ENCODE measurements around the gene RFFL. TPM values are rescaled to one million over a fixed set of nuclear protein-coding genes. Genes with fewer than 3 reads are reported as not detected.

Gene RFFL
- total RNA-seq, 1 experiment from 2014 or later = 37.7 TPM

DNA sequence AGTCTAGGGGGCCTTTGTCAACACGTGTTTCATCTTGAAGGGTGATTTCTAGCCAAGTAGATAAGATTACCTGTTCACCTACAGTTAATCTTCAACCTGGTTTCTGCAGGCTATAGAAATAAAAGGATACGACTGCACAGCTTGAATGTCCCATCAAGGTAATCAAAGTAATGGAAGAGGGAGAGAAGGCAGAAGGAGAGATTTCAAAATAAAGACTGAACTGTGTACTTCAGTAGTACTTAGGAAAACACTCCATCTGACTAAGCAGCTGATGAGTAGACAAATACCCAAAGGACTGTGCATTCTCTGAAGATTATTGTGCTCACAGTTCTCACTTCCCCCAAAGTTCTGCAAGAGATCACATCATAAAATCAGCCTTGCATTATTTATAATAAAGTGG is 5.8 kb upstream of the RFFL start:
- CTCF ChIA-PET = no interaction called here
- POLR2A ChIA-PET (ENCODE audit: unreplicated experiment) = no interaction called here
- Histone ChIP-seq H3K79me2 (ENCODE audit: low read length) (peaks cover 97% of the 10 kb centered on the region), H2AFZ (ENCODE audit: low read length) (no peak overlapping the region), H4K20me1 (ENCODE audit: low read length) (no peaks in the 10 kb centered on the region), H3K4me2 (ENCODE audit: low read length) (no peak overlapping the region), H3K9ac (ENCODE audit: low read length) (no peak overlapping the region), H3K36me3 (ENCODE audit: low read depth, low read length) (peaks cover 16% of the 10 kb centered on the region), H3K4me1 (ENCODE audit: insufficient read depth, low read length) (peaks cover 23% of the 10 kb centered on the region), H3K4me3 (ENCODE audit: low read length) (no peak overlapping the region), H3K27ac (ENCODE audit: low read length) (no peak overlapping the region), H3K27me3 (ENCODE audit: low read length) (no peaks in the 10 kb centered on the region), H3K9me2 (replicated peaks; ENCODE audit: low read length) (no peaks in the 10 kb centered on the region), H3F3A (ENCODE audit: low read length, unreplicated experiment) (peaks cover 2% of the 10 kb centered on the region), H3K9me3 (ENCODE audit: low read length) (no peaks in the 10 kb centered on the region)
- no peak for TF ChIP-seq EZH2 (IDR thresholded peaks at IDR 0.05; ENCODE audit: low read length, unreplicated experiment)
- no peak for TF ChIP-seq EZH2phosphoT487 (IDR thresholded peaks at IDR 0.05; ENCODE audit: borderline replicate concordance, low read length)
- TF ChIP-seq, protein P1, sequence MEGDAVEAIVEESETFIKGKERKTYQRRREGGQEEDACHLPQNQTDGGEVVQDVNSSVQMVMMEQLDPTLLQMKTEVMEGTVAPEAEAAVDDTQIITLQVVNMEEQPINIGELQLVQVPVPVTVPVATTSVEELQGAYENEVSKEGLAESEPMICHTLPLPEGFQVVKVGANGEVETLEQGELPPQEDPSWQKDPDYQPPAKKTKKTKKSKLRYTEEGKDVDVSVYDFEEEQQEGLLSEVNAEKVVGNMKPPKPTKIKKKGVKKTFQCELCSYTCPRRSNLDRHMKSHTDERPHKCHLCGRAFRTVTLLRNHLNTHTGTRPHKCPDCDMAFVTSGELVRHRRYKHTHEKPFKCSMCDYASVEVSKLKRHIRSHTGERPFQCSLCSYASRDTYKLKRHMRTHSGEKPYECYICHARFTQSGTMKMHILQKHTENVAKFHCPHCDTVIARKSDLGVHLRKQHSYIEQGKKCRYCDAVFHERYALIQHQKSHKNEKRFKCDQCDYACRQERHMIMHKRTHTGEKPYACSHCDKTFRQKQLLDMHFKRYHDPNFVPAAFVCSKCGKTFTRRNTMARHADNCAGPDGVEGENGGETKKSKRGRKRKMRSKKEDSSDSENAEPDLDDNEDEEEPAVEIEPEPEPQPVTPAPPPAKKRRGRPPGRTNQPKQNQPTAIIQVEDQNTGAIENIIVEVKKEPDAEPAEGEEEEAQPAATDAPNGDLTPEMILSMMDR (conservative IDR thresholded peaks at IDR 0.05; ENCODE audit: low read depth, low read length) = no peak
- ATAC-seq (no peak), DNase-seq (no peak)
- no TSS peak for BruUV-seq (replicated peaks)
- intact Hi-C loops (cut with micrococcal nuclease) = no loop called here

DNA sequence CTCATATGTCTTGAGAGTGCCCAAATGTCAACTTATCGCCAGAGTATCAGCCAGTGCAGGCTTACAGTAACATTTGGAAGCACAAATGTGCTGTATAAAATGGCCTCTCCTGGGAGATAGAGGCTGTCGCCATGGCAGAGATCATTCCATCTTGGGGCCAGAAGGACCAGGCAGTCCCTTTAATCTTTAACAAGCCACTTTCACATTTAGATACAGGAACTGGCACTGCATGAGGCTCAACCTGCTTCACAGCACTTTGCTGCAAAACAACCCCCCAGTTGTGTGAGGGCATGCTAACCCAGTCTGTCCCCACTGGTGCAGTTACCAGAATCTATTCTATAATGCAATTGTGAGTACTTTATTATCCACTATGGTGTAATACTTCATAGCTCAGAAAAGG is 4.7 kb upstream of the RFFL start:
- Histone ChIP-seq H3K9me2 (replicated peaks; ENCODE audit: low read length) (no peaks in the 10 kb centered on the region), H3K36me3 (ENCODE audit: low read depth, low read length) (peaks cover 16% of the 10 kb centered on the region), H4K20me1 (ENCODE audit: low read length) (no peaks in the 10 kb centered on the region), H3K27me3 (ENCODE audit: low read length) (no peaks in the 10 kb centered on the region), H3K79me2 (ENCODE audit: low read length) (peaks cover 88% of the 10 kb centered on the region), H3K27ac (ENCODE audit: low read length) (no peak overlapping the region), H3K9me3 (ENCODE audit: low read length) (no peaks in the 10 kb centered on the region), H3F3A (ENCODE audit: low read length, unreplicated experiment) (peaks cover 8% of the 10 kb centered on the region), H3K4me3 (ENCODE audit: low read length) (no peak overlapping the region), H2AFZ (ENCODE audit: low read length) (no peak overlapping the region), H3K9ac (ENCODE audit: low read length) (no peak overlapping the region), H3K4me1 (ENCODE audit: insufficient read depth, low read length) (peaks cover 19% of the 10 kb centered on the region), H3K4me2 (ENCODE audit: low read length) (no peak overlapping the region)
- ATAC-seq (no peak), DNase-seq (no peak)
- no TSS peak for BruUV-seq (replicated peaks)
- POLR2A ChIA-PET (ENCODE audit: unreplicated experiment) = interaction anchor here (0.6 kb wide), 1 partner anchor 20 kb away, joined by 3 read pairs; no protein-coding TSS in a partner anchor
- TF ChIP-seq EZH2phosphoT487 (IDR thresholded peaks at IDR 0.05; ENCODE audit: borderline replicate concordance, low read length) = no peak
- CTCF ChIA-PET = no interaction called here
- intact Hi-C loops (cut with micrococcal nuclease) = no loop called here

DNA sequence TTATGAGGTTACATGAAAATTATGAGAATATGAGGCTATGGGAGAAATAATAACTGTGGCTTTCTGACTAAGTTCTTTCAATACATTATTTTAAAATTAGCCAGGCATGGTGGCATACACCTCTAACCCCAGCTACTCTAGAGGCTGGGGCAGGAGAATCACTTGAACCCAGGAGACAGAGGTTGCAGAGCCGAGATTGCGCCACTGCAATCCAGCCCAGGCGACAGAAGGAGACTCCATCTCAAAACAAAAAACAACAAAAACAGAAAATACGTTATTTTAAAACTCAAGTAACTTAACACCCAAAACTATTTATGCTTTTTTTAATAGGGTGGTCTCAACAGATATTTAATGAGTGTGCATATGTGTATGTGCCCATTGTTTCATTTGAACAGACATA is 2.4 kb upstream of the RFFL start:
- BruUV-seq (replicated peaks) = no TSS peak
- H3K4me1 ChIP-seq (ENCODE audit: insufficient read depth, low read length) = peaks cover 27% of the 10 kb centered on the region
- TF ChIP-seq, protein P1 (conservative IDR thresholded peaks at IDR 0.05; ENCODE audit: low read depth, low read length) = no peak
- TF ChIP-seq EZH2 (IDR thresholded peaks at IDR 0.05; ENCODE audit: low read length, unreplicated experiment) (no peak), EZH2phosphoT487 (IDR thresholded peaks at IDR 0.05; ENCODE audit: borderline replicate concordance, low read length) (no peak)
- DNase-seq = no peak
- H3K9me3 ChIP-seq (ENCODE audit: low read length) = no peaks in the 10 kb centered on the region
- no peak overlapping the region for H3K9ac ChIP-seq (ENCODE audit: low read length)
- CTCF ChIA-PET = no interaction called here
- H3K4me3 ChIP-seq (ENCODE audit: low read length) = no peak overlapping the region
- peaks cover 23% of the 10 kb centered on the region for H3K36me3 ChIP-seq (ENCODE audit: low read depth, low read length)
- intact Hi-C loops (cut with micrococcal nuclease) = no loop called here
- no peak overlapping the region for H2AFZ ChIP-seq (ENCODE audit: low read length)
- peak overlapping the region; percentile 100; the same call in 1 of the 2 replicates for H3K27ac ChIP-seq (ENCODE audit: low read length)
- POLR2A ChIA-PET (ENCODE audit: unreplicated experiment) = no interaction called here
- H3K4me2 ChIP-seq (ENCODE audit: low read length) = no peak overlapping the region
- no peaks in the 10 kb centered on the region for H3K9me2 ChIP-seq (replicated peaks; ENCODE audit: low read length)
- no peak for ATAC-seq
- H3K79me2 ChIP-seq (ENCODE audit: low read length) = peaks cover 85% of the 10 kb centered on the region
- no peaks in the 10 kb centered on the region for H4K20me1 ChIP-seq (ENCODE audit: low read length)
- H3K27me3 ChIP-seq (ENCODE audit: low read length) = no peaks in the 10 kb centered on the region
- peaks cover 8% of the 10 kb centered on the region for H3F3A ChIP-seq (ENCODE audit: low read length, unreplicated experiment)

All from PC-3 (cell line).